Measurements from ENCODE around the gene HASPIN.
"Not testable (repeated sequence)": the region's sequence is repeated elsewhere in the genome, so short reads cannot be mapped to it uniquely, and the experiment has no call there.

The HASPIN gene

DNA sequence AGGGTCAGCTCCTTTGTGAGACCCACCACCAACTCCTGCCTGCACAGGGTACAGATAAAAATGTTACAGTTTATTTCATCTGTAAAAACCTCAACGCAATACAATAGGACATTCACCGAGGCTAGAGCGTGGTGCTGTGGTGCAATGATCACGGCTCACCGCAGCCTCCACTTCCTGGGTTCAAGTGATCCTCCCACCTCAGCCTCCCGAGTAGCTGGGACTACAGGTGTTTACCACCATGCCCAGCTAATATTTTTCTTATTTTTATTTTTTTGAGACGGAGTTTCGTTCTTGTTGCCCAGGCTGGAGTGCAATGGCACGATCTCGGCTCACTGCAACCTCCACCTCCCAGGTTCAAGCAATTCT is 11.2 kb downstream of the HASPIN start:
- in situ Hi-C loops (cut with MboI; ENCODE audit: low sequenced_read_pairs) = not testable (repeated sequence)

- in situ Hi-C loops (cut with MboI; ENCODE audit: low sequenced_read_pairs) = no loop called here
Measured at GRCh38 chr17:3735515-3735914, 11.8 kb downstream of the HASPIN start.

DNA sequence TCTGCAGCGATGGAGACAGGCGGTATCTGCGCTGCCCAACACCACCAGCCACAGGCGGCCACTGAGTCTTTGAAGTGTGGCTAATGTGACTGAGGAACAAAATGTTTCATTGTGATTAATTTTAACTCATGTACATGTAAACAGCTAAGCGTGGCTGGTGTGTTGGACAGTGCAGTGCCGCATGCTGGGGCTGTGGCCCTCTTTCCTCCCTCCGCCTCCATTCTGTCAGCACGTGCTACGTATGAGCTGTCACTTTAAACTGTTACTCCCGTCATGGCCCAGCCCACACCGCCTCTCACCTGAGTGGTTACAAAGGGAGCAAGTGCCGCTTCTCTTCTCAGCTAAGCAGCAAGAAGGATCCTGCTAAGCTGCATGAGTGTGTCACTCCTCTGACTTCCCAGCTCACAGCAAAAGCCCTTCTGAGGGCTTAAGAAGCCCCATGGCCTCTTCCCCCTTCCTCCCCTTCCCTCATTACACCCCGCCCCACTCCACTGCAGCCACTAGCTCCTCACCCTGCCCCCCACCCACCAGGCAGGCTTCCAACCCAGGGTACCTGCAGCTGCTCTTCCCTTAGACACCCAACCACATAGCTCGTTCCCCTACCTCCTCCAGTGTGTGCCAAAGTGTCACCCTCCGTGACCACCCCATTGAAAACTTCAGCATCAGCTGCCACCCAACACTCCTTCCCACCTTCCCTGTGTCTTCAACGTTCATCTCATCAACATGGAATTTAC is 15.0 kb downstream of the HASPIN start:
- in situ Hi-C loops (cut with MboI; ENCODE audit: low sequenced_read_pairs) = no loop called here

DNA sequence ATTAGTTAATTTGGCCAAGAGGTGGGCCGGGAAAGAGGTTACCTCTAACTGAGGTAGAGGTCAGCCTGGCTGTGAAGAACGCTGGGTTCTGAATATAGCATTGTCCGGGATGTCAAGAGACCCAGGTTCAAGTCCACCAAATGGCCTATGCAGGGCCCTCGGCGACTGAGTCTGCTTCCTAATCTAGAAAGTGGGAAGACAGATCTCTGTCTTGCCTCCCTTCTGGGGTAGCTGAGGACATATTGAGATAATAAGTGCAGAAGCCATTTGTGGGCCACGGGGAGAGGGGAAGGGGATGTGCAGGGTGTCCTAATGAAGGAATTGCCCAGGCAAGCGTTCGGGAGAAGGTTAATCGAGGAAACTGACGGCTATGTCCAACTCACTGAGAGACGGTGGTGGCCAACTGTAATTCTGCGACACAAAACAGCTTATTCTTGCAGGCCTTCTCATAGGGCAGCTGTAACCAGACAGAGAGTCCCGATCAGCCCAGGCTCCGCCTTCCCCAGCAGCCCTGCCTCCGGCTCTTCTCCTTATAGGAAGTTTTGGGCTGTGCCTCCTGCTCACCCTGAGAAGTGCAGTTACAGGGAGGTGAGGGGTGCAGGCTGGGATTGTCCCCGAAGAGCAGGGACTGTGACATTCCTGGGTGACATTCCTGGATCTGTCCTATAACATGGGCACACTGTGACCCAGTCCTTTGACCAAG is 15.9 kb downstream of the HASPIN start:
- in situ Hi-C loops (cut with MboI; ENCODE audit: low sequenced_read_pairs) = no loop called here

- in situ Hi-C loops (cut with MboI; ENCODE audit: low sequenced_read_pairs) = no loop called here
Measured at GRCh38 chr17:3740611-3741073, 16.9 kb downstream of the HASPIN start.

GRCh38 chr17:3744014-3744413 is 20.3 kb downstream of the HASPIN start:
- in situ Hi-C loops (cut with MboI; ENCODE audit: low sequenced_read_pairs) = no loop called here

GRCh38 chr17:3745071-3745470 is 21.4 kb downstream of the HASPIN start:
- in situ Hi-C loops (cut with MboI; ENCODE audit: low sequenced_read_pairs) = no loop called here

DNA sequence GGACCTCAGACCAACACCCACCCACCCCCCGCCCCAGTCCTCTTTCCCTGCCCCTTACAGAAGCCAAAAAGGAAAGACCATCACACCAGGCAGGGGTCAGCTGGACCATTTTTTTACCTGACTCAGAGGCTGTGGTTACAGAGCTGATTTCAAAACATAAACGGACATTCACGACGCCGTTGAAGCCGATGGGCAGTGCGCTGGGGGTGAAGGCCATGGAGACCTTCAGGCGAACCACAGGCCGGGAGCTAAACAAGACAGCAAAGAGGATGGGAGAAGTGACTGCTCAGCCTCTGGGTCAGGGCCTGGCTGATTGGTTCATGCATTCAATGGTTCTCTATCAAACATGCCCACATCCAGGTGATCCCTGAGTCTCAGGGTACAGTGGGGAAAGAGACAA is 24.1 kb downstream of the HASPIN start:
- in situ Hi-C loops (cut with MboI; ENCODE audit: low sequenced_read_pairs) = no loop called here

GRCh38 chr17:3748576-3748975 is 24.9 kb downstream of the HASPIN start:
- in situ Hi-C loops (cut with MboI; ENCODE audit: low sequenced_read_pairs) = no loop called here

GRCh38 chr17:3750296-3750695 is 26.6 kb downstream of the HASPIN start:
- in situ Hi-C loops (cut with MboI; ENCODE audit: low sequenced_read_pairs) = no loop called here

DNA sequence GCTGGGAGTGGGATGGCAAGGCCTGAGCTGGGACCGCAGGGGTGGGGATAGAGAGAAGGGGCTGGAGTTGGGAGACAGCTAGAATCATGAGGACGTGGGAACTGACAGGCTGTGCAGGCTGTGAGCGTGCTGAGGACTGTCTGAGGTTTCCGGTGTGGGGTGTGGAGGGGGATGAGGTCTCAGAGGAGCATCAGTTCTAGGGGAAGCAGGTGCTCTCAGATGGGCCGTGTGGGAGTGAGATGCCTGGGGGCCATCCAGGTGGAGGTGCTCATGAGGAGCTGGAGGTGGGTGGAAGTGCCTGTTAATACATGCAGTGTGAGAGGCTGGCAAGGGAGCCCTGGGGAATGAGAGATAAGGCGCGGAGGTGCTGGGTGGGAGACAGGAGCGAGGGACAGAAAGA is 27.2 kb downstream of the HASPIN start:
- in situ Hi-C loops (cut with MboI; ENCODE audit: low sequenced_read_pairs) = no loop called here

DNA sequence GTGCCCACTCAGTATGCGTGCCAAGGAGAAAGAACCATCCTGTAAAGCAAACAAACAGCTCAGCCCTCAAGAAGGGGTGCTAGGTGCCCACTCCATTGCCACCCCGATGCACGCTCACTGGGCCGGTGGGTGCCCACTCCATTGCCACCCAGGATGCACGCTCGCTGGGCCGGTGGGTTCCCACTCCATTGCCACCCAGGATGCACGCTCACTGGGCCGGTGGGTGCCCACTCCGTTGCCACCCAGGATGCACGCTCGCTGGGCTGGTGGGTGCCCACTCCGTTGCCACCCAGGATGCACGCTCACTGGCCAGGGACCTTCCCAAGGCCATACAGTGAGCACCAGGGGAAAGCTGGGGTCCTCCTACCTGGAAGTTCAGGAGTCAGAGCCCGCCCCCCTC is 28.1 kb downstream of the HASPIN start:
- in situ Hi-C loops (cut with MboI; ENCODE audit: low sequenced_read_pairs) = no loop called here

- in situ Hi-C loops (cut with MboI; ENCODE audit: low sequenced_read_pairs) = no loop called here
Measured at GRCh38 chr17:3753624-3754023, 29.9 kb downstream of the HASPIN start.

- in situ Hi-C loops (cut with MboI; ENCODE audit: low sequenced_read_pairs) = no loop called here
Measured at GRCh38 chr17:3754066-3754457, 30.4 kb downstream of the HASPIN start.

GRCh38 chr17:3754458-3755334 is 31.0 kb downstream of the HASPIN start:
- in situ Hi-C loops (cut with MboI; ENCODE audit: low sequenced_read_pairs) = no loop called here

DNA sequence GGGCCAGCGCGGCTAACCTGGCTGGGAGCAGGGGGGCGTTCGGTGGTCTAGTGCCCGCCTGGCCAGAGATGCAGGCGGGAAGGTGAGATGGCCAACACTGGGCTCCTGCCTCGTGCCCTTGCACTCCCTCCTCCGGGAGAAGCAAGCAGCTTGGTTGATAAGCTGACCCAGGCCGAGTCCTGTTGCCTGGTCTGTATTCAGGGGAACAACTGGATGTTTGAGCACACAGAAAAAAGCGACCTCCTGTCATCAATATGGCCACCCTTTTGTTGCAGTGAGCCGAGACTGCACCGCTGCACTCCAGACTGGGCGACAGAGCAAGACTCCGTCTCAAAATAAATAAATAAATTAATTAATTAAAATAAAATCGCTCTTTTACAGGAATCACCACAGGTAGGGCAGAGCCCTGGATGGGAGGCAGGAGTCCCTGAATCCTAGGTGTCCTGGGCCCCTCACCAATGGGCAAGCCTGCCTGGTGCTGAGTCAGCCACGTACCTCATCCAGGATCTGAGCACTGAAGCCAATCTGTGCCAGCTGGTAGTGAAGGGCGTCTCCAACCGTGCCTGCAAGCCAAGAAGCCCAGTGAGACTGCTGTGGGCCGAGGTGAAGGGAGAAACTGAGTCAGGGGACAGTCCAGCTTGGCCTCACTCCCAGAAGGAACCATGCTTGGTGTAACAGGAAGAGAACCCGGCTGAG is 31.8 kb downstream of the HASPIN start:
- in situ Hi-C loops (cut with MboI; ENCODE audit: low sequenced_read_pairs) = no loop called here

DNA sequence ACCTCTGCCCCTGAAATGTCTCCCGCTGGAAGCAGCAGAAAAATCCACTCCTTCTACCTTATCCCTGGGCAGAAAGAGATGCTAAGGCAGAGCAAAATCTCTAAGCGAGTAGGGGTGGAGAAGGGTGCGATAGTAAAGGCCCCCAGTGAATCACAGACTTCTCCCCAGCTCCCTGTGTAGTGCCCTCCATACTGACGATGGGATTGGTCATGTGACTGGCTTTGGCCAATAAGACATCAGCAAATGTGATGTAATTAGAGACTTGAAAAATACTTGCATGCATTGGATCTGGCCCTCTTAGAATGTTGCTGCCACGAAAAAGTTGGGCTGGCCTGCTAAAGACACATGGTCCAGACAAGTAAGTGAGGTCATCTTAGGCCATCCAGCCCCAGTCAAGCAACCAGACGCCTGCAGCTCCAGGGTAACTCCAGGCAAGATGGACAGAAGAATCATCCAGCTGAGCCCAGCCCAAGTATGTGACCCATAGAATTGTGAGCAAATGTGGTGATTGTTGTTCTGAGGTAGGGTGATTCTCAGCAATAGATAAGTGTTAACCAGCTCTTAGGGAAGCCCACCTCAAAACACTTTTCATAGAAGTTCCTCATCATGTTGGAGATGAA is 36.0 kb downstream of the HASPIN start:
- in situ Hi-C loops (cut with MboI; ENCODE audit: low sequenced_read_pairs) = no loop called here

GRCh38 chr17:3761036-3761917 is 37.6 kb downstream of the HASPIN start:
- in situ Hi-C loops (cut with MboI; ENCODE audit: low sequenced_read_pairs) = no loop called here

GRCh38 chr17:3761918-3762380 is 38.2 kb downstream of the HASPIN start:
- in situ Hi-C loops (cut with MboI; ENCODE audit: low sequenced_read_pairs) = no loop called here

Measured in hTERT RPE-1 (cell line).